Sigmoid colon (tissue), 7 donors: ENCODE results near the gene KCNB1. TPM values are rescaled to one million over a fixed set of nuclear protein-coding genes. Genes with fewer than 3 reads are reported as not detected.

Source experiments
- DNase-seq: peaks from one replicate; pipeline ENCODE4 v3.0.0-alpha.2; 2019
- H3K27ac ChIP-seq, 4 donors: fragments of 200-600 bp; sonication (generic); one replicate each; pipeline ENCODE4 v1.5.1; 2016 to 2019; ENCODE audit warnings: mild to moderate bottlenecking in 1 of 4
- H3K27me3 ChIP-seq, 3 donors: fragments of 200-600 bp; sonication (generic); one replicate each; pipeline ENCODE4 v1.5.1; 2019; ENCODE audit warnings: mild to moderate bottlenecking in 1 of 3
- H3K36me3 ChIP-seq, 4 donors: fragments of 200-600 bp; sonication (generic); one replicate each; pipeline ENCODE4 v1.5.1; 2016 to 2019
- H3K4me1 ChIP-seq, 4 donors: fragments of 200-600 bp; sonication (generic); one replicate each; pipeline ENCODE4 v1.5.1; 2017 to 2019
- H3K4me3 ChIP-seq, 4 donors: fragments of 200-600 bp; sonication (generic); one replicate each; pipeline ENCODE4 v1.5.1; 2017 to 2019; ENCODE audit warnings: mild to moderate bottlenecking in 2 of 4, moderate library complexity in 1 of 4
- H3K9me3 ChIP-seq, 4 donors: fragments of 200-600 bp in 3 of 4; sonication (generic) in 3 of 4; one replicate each; pipeline versions ENCODE4 v1.5.1 to v1.6.1; 2013 to 2019
- EP300 ChIP-seq, 4 donors: sonication (generic); formaldehyde crosslinking; IDR thresholded peaks; one replicate each; pipeline ENCODE4 v1.6.1; 2017; ENCODE audit warnings: antibody characterized with exemption in 4 of 4
- POLR2A ChIP-seq, 2 donors: fragments of 450-650 bp; IDR thresholded peaks; one replicate each; pipeline ENCODE4 v1.6.1; 2016; ENCODE audit warnings: antibody characterized with exemption in 2 of 2, mild to moderate bottlenecking in 2 of 2, moderate library complexity in 2 of 2
- POLR2AphosphoS5 ChIP-seq, 4 donors: sonication (generic); formaldehyde crosslinking; IDR thresholded peaks; one replicate each; pipeline ENCODE4 v1.6.1; 2017; ENCODE audit warnings: antibody characterized with exemption in 4 of 4
- WGBS, 2 donors: extraction: QIAGEN DNeasy Blood & Tissue Kit; methylation state at CpG; one replicate each; pipeline ENCODE4 v1.1.7; 2013; 5-methylcytosine and 5-hydroxymethylcytosine counted together
- intact Hi-C: fragments of 100-400 bp; cut with DNase I; formaldehyde crosslinking; loops from one replicate; pipeline ENCODE4 v1.15.1; 2023
- polyA plus RNA-seq, 3 donors: library from polyadenylated mRNA; stranded (reverse); fragments of 200-250 nt; gene quantifications; one replicate each; pipeline ENCODE4 v1.2.3, GENCODE V29; 2013
- total RNA-seq, 4 donors: library from RNA; depleted of rRNA; stranded (reverse); fragments of >200 nt; gene quantifications; one replicate each; pipeline ENCODE4 v1.1.0, GENCODE V29; 2016
- TF ChIP-seq, protein P1 (sequence below), 4 experiments: fragments of 450-650 bp in 3 of 4; fragments of 200-600 bp in 1 of 4; IDR thresholded peaks; one replicate each; pipeline ENCODE4 v1.5.1; 2016 to 2019; ENCODE audit warnings: antibody characterized with exemption in 4 of 4, mild to moderate bottlenecking in 3 of 4, moderate library complexity in 2 of 4
- donor health status: healthy with polysubstance abuse.
- donor health status: Bipolar disorder and iron deficiency.
- donor health status: healthy.

KCNB1 gene
- total and polyA plus RNA-seq, 7 donors = under 0.01 to 20.6 (median 14.6) TPM; not detected in 1

DNA sequence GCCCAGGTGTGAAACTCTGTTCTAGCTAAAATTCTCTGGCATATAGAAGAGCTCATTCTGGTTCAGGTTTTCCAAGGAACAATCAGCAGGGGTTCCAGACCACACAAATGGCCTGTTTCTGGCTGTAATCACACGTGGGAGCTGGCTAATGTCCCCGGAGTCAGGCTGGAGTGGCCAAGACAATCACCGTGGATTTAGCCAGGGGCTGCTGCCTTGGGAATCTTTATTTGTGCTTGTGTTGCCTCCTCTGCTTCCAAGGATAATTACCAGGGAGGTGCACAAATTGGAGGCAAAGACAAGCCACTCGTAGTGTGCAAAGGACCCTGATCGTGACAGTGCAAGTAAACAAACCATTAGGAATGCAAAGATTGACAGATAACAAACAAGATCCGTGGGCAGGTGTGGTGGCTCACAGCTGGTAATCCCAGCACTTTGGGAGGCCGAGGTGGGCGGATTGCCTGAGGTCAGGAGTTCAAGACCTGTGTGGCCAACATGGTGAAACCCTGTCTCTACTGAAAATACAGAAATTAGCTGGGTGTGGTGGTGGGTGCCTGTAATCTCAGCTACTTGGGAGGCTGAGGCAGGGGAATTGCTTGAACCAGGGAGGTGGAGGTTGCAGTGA, 77.3 kb downstream of the KCNB1 start:
- no peak for DNase-seq
- 17 to 42% methylated on average over 8 of the region's 8 CpGs for WGBS, 2 donors
- Histone ChIP-seq H3K4me3 (no peak overlapping the region), H3K36me3 (no peaks in the 10 kb centered on the region), H3K4me1 (peaks cover 0 to 53% (median 46%) of the 10 kb centered on the region in 4 donors), H3K9me3 (no peaks in the 10 kb centered on the region), H3K27me3 (no peaks in the 10 kb centered on the region), H3K27ac (peak overlapping the region in 1 of 4 donors; percentile 8)
- TF ChIP-seq, protein P1, sequence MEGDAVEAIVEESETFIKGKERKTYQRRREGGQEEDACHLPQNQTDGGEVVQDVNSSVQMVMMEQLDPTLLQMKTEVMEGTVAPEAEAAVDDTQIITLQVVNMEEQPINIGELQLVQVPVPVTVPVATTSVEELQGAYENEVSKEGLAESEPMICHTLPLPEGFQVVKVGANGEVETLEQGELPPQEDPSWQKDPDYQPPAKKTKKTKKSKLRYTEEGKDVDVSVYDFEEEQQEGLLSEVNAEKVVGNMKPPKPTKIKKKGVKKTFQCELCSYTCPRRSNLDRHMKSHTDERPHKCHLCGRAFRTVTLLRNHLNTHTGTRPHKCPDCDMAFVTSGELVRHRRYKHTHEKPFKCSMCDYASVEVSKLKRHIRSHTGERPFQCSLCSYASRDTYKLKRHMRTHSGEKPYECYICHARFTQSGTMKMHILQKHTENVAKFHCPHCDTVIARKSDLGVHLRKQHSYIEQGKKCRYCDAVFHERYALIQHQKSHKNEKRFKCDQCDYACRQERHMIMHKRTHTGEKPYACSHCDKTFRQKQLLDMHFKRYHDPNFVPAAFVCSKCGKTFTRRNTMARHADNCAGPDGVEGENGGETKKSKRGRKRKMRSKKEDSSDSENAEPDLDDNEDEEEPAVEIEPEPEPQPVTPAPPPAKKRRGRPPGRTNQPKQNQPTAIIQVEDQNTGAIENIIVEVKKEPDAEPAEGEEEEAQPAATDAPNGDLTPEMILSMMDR (IDR thresholded peaks at IDR 0.05) = no peak
- no peak for TF ChIP-seq POLR2A (IDR thresholded peaks at IDR 0.05)
- no peak for TF ChIP-seq EP300 (IDR thresholded peaks at IDR 0.05)
- TF ChIP-seq POLR2AphosphoS5 (IDR thresholded peaks at IDR 0.05) = no peak
- intact Hi-C loops = no loop called here

DNA sequence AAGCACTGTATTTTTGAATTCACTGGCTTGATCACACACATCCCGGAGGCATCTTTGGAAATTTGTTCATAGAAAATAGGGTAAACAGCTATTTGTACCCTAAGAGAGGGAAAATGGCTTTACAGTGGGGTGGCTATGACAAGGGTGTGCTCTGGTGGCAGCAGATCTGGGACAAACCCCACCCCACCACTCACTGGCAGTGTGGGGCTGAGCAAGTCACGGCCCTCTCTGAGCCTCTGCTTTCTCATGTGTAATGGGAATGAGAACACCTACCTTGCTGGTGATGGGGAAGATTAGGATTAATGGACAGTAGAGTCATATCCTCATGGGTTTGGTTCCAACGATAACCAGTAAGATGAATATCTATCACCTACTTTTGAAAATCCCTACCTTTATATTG, 78.0 kb downstream of the KCNB1 start:
- peak overlapping the region in 1 of 4 donors; percentile 8 for H3K27ac ChIP-seq

DNA sequence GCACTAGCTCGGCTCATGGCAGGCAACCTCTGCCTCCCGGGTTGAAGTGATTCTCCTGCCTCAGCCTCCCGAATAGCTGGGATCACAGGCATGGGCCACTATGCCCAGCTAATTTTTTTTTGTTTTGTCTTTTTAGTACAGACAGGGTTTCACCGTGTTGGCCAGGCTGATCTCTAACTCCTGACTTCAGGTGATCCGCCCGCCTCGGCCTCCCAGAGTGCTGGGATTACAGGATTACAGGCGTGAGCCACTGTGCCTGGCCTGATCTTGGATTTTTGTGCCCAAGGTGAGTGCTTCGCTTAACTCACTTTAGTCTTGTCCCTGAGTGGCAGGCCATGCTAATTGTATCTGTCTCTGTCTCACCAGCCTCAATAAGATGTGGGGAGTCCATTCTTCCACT, 78.6 kb downstream of the KCNB1 start:
- Histone ChIP-seq H3K4me1 (peaks cover 0 to 53% (median 47%) of the 10 kb centered on the region in 4 donors), H3K4me3 (no peak overlapping the region), H3K36me3 (no peaks in the 10 kb centered on the region), H3K27me3 (no peaks in the 10 kb centered on the region), H3K27ac (no peak overlapping the region), H3K9me3 (no peaks in the 10 kb centered on the region)
- TF ChIP-seq EP300 (IDR thresholded peaks at IDR 0.05) = no peak
- no peak for TF ChIP-seq POLR2A (IDR thresholded peaks at IDR 0.05)
- TF ChIP-seq POLR2AphosphoS5 (IDR thresholded peaks at IDR 0.05) = no peak
- TF ChIP-seq, protein P1 (IDR thresholded peaks at IDR 0.05) = no peak
- intact Hi-C loops = no loop called here
- WGBS, 2 donors = 91 to 93% methylated on average over 9 of the region's 9 CpGs
- DNase-seq = no peak

More for the DNA sequence above, 78.0 kb downstream of the KCNB1 start:
- Histone ChIP-seq H3K36me3 (no peaks in the 10 kb centered on the region), H3K27me3 (no peaks in the 10 kb centered on the region), H3K4me1 (peaks cover 0 to 53% (median 46%) of the 10 kb centered on the region in 4 donors), H3K9me3 (no peaks in the 10 kb centered on the region), H3K4me3 (no peak overlapping the region)
- no peak for DNase-seq
- WGBS, 2 donors = 93 to 94% methylated on average over 3 of the region's 3 CpGs
- intact Hi-C loops = no loop called here
- TF ChIP-seq, protein P1 (IDR thresholded peaks at IDR 0.05) = no peak
- TF ChIP-seq POLR2A (IDR thresholded peaks at IDR 0.05) (no peak), POLR2AphosphoS5 (IDR thresholded peaks at IDR 0.05) (no peak), EP300 (IDR thresholded peaks at IDR 0.05) (no peak)

DNA sequence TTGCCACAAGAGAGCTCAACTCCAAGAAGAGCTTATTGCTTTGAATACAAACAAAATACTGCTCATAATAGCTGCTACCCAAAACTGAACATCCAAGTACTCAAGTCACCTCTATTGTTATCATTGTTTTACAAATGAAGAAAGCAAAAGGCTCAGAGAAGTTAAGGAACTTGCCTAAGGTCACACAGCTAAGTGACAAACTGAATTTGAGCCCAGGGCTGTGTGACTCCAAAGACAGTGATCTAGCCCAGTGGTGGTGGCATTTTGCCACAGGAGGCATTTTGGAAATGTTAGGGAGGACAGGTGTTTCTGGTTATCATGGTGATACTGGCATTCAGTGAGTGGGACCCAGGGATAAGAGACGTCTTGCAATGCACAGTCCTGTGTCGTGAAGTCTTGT, 79.5 kb downstream of the KCNB1 start:
- 92 to 95% methylated on average over 2 of the region's 2 CpGs for WGBS, 2 donors
- H3K4me1 ChIP-seq = peaks cover 0 to 57% (median 53%) of the 10 kb centered on the region in 4 donors
- no peaks in the 10 kb centered on the region for H3K27me3 ChIP-seq
- TF ChIP-seq, protein P1 (IDR thresholded peaks at IDR 0.05) = no peak
- TF ChIP-seq EP300 (IDR thresholded peaks at IDR 0.05) = no peak
- no peak for TF ChIP-seq POLR2A (IDR thresholded peaks at IDR 0.05)
- TF ChIP-seq POLR2AphosphoS5 (IDR thresholded peaks at IDR 0.05) = no peak
- intact Hi-C loops = no loop called here
- H3K9me3 ChIP-seq = no peaks in the 10 kb centered on the region
- no peak overlapping the region for H3K4me3 ChIP-seq
- H3K36me3 ChIP-seq = no peaks in the 10 kb centered on the region
- peak overlapping the region in 3 of 4 donors; percentile 89 to 97 (median 90) for H3K27ac ChIP-seq
- DNase-seq = no peak
